Measurements from ENCODE around the gene KLHL33. TPM values are rescaled to one million over a fixed set of nuclear protein-coding genes. Genes with fewer than 3 reads are reported as not detected.

KLHL33 gene, protein sequence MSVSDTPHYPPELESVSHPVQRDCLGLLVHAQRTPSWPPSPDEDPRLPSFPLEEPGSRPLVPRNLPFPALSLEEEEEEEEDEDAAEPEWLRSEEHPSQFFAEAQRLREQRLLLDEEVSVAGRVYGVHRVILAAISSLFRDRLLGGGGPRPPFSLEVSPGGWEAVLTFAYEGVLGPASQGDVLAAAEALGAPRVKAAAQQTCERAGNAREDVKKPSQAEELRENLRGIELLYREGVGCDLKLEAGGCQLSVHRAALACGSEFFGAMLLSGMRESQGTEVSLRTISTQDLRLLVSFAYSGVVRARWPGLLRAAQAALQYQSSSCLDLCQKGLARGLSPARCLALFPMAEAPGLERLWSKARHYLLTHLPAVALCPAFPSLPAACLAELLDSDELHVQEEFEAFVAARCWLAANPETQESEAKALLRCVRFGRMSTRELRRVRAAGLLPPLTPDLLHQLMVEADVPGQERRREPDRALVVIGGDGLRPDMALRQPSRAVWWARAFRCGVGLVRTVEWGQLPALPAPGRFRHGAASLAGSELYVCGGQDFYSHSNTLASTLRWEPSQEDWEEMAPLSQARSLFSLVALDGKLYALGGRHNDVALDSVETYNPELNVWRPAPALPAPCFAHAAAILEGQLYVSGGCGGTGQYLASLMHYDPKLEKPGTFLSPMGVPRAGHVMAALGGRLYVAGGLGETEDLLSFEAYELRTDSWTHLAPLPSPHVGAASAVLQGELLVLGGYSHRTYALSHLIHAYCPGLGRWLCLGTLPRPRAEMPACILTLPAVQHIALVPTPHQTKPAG
- total RNA-seq = 0.31 TPM

GRCh38 chr14:20435582-20436362 lies at the start of gene KLHL33:
Gene KLHL33 (minus strand): TSS chr14:20436166. CDS start chr14:20435811, 355 bp downstream.
- DNase-seq = no peak

- DNase-seq = no peak
Observed at GRCh38 chr14:20482382-20482781, 46.4 kb upstream of the KLHL33 start.

DNA sequence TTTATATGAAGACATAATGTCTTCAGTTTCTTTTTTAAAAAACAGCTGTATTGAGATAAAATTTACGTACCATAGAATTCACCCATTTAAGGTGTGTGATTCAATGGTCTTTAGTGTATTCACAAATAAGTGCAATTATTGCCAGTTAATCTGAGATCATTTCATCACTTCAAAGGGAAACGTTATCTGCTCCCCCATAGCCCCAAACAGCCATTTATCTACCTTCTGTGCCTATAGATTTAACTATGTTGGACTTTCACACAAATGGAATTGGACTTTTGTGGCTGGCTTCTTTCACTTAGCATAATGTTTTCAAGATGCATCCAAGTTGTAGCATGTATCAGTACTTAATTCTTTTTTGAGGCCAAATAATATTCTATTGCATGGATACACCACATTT lies 42.9 kb upstream of the KLHL33 start:
- no peak for DNase-seq

- DNase-seq = no peak
Observed at GRCh38 chr14:20477211-20477876, 41.4 kb upstream of the KLHL33 start.

DNA sequence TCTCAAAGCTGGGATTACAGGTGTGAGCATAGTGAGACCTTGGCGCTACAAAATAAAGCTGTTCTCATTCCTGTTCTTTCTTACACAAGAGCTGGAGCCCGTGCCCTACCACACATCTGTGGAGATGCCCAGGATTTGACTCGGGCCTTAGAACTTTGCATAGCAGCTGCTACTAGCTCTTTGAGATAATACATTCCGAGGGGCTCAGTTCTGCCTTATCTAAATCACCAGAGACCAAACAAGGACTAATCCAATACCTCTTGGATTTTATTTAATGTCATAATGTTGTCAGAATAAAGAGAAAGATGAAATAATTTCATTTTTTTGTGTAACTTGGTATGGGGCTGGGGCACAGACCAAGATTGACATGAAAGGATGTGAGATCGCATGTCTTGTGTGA lies 40.8 kb upstream of the KLHL33 start:
- DNase-seq = no peak

GRCh38 chr14:20472536-20473169 lies 36.7 kb upstream of the KLHL33 start:
- no peak for DNase-seq

DNA sequence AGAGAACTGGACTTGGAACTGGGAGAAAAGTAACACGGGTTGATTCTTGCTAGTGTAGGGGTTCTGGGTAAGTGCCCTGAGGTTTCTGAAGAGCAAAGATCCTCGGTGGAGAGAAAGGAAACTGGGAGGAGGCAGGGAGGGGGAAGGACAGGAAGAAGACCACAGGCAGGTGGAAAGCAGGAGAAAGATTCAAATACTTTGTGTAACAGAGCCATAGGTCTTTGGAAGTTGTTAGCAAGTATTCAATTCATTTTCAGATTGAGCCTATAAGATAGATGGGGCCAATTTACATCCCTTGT lies 34.6 kb upstream of the KLHL33 start:
- DNase-seq = no peak

- DNase-seq = no peak
Observed at GRCh38 chr14:20469890-20470602, 34.1 kb upstream of the KLHL33 start.

- peak; percentile 83 for DNase-seq
Observed at GRCh38 chr14:20469242-20469889, 33.4 kb upstream of the KLHL33 start, which contains the start of gene PNP. Gene PNP (plus strand): TSS chr14:20469406. CDS start chr14:20469525, 119 bp downstream.

GRCh38 chr14:20468764-20469241 lies 32.8 kb upstream of the KLHL33 start:
- no peak for DNase-seq

DNA sequence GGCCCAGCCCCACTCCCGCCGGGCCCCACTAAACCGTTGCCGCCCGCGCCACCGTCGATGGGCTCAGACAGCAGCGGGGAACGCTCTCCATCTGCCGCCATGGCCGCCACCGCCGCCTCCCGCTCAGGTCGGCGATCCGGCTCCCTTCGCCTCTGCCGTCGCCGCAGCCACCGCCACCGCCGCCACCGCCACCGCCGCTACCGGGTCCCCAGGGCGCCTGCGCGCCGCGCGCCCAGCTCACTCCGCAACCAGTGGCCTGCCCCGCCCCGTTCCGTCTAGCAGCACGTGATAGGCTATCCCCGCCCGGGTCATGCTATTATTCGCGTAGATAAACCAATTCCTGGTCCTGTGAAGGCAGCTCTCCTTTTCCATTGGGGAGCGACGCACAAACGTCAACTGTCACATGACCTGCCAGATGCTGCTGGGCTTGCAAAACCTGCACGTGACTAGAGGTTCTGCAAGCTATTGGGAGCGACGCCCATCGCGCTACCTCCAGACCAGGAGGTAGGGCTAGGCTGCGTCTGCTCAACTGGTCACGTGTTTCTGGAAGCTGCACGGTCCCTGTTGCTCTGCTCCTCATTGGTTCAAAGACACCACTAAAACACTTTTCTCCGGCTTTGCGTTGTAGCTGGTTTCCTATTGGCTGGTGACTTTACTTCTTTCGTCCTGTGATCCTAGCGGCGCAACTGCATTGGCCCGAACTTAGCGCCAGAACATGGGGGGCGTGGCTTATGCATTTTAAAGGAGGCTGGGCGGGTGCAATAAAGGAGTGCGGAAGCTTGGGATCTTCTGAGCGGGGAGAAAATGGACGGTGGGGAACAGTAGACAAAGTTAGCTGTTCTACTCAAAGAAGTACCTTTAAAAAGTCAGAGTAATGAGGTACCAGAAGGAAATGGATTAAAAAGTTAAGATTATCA lies 25.5 kb upstream of the KLHL33 start, which contains the start of gene PIP4P1:
Gene PIP4P1, minus strand, starts transcription at position 210 of the 917 bp plus-strand sequence. Its CDS starts 109 bp downstream, at position 101.
- DNase-seq = peak; percentile 100

GRCh38 chr14:20460458-20461224 lies 24.7 kb upstream of the KLHL33 start:
- no peak for DNase-seq

DNA sequence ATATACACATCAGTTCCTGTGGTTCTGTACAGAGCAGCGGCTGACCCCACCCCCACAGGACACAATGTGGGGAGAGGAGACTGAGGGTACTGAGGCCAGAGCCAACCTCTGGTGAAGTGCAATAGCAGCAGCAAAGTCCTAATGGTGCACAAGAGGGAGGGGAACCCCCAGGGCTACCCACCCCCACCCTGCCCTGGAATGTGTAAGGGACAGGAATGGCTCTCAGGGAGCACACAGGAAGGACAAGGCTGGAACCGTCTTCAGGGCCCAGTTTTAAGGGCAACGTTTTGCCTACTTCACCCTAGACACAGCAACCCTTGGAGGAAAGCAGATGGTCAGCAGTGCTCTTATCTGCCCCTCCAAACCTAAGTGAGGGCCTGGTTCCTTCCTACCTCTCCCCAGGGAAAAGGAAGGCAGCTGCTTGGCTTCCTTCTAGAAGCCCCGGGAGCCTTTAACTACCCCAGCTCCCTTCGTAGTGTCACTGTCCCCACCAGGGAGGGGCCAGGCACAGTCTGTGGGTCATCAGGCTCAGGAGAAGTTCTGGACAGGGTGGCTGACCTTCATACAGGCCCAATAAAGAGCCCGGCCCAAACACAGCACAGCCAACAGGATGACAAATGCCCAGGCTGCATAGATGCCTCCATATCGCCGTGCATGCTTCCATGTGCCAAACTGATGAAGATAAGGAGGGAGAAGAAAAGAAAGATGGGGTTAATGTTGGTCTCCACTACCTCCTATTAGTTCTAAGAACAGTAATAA lies 22.2 kb upstream of the KLHL33 start:
- no peak for DNase-seq

DNA sequence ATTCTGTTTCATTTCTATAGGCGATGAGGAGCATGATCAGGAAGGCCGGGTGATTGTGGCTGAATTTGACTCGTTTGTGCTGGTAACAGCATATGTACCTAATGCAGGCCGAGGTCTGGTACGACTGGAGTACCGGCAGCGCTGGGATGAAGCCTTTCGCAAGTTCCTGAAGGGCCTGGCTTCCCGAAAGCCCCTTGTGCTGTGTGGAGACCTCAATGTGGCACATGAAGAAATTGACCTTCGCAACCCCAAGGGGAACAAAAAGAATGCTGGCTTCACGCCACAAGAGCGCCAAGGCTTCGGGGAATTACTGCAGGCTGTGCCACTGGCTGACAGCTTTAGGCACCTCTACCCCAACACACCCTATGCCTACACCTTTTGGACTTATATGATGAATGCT lies 21.0 kb upstream of the KLHL33 start:
- DNase-seq = no peak

DNA sequence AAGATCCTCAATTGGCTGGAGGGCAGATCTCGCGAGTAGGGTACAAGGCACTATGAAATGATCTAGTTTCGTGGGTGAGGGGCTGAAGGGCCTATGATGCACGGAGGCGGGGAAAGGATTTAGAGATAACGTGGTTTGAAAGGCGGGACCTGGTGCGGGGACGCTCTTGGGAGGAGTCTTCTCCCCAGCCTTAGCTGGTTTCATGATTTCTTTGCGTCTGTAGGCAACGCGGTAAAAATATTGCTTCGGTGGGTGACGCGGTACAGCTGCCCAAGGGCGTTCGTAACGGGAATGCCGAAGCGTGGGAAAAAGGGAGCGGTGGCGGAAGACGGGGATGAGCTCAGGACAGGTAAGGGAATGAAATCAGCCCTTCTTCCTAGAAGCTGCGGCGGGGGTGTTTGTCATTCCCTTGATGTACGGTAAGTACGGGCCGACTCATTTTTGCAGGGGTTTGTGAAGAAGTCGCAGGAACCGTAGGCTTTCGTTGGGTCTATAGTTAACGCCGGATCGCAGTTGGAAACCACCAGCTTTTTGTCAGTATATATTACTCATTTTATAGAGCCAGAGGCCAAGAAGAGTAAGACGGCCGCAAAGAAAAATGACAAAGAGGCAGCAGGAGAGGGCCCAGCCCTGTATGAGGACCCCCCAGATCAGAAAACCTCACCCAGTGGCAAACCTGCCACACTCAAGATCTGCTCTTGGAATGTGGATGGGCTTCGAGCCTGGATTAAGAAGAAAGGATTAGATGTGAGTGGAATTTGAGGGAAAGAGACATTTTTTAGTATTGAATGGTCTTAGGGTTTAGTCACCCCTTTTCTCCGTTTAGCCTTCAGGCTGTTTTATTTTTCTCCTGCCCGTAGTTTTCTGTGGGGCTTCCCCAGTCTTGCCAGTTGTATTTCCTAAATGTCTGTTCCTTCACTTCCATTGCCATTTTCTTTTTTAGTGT lies 19.7 kb upstream of the KLHL33 start:
- no peak for DNase-seq
